ENCODE measurements around the gene PEX16. TPM values are rescaled to one million over a fixed set of nuclear protein-coding genes. Genes with fewer than 3 reads are reported as not detected.

PEX16 gene
- total and polyA plus RNA-seq, 9 of the 15 experiments (the other 6 are each of a cell fraction or from before 2014, with no cell fraction given), result 1.5 to 43.9 (median 14.6) TPM

DNA sequence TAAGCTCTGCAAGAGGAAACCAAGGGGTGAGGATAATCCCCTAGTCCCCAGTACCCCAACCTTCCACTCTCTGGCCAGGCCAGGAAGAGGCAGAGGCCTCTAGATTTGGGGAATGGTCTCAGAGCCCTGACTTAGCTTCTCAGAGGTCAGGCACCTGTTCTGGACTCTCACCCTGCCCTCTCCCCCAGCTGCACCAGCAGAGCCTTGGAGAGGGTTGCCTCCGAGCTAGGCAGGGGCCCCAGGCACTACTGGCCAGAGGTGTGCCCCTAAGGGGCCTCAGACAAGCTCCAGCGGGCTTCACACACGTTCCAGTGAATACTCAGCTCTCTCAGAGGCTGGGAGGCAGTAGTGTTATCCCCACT, 18.6 kb downstream of the PEX16 start:
- H3K9ac ChIP-seq (ENCODE audit: insufficient read depth in 1 of 2, low read depth in 2 of 2, low read length in 2 of 2), result peak overlapping the region in 1 of 2 experiments; percentile 56; a peak in 2 of 4 replicates
- intact Hi-C loops (cut with micrococcal nuclease), result no loop called here
- CTCF ChIA-PET (ENCODE audit: low intra/inter-chr PET ratio), result no interaction called here

DNA sequence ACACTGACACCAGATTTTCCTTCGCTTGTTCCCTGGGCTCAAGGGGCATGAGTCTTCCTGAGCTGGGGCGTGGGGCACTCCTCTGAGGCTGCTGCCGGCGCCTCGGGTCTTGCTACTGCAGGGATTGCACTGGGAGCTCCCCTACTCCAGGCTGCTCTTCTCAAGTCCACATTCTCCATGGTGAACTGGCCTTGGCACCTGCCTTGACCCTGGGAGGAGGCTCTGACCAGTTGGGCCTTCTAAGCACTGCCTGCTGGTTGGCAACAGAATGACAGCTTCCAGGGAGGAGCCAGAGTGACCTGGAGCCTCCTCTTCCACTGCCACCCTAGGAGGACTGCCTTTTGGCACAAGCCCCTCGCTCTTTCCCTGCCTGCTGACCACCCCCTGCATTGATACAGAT, 20.1 kb downstream of the PEX16 start:
- Histone ChIP-seq H3K27me3 (ENCODE audit: control insufficient read depth in 2 of 2, insufficient read depth in 2 of 2, low read length in 2 of 2) (no peaks in the 10 kb centered on the region; a peak in 1 of 5 replicates), H3K9me1 (ENCODE audit: control insufficient read depth, insufficient read depth, low read length) (no peaks in the 10 kb centered on the region), H3K4me2 (ENCODE audit: insufficient read depth, low read length) (no peak overlapping the region), H3K79me2 (ENCODE audit: control insufficient read depth, insufficient read depth, low read length) (no peaks in the 10 kb centered on the region), H3K4me3 (no peak overlapping the region), H3K9ac (ENCODE audit: insufficient read depth in 1 of 2, low read depth in 2 of 2, low read length in 2 of 2) (no peak overlapping the region), H2AFZ (ENCODE audit: low read depth, low read length) (no peak overlapping the region), H4K20me1 (replicated peaks; ENCODE audit: control insufficient read depth, insufficient read depth, low read length) (0 out of 2 replicates have a peak, but pooled peaks cover 6% of the 10 kb centered on the region), H3K27ac (ENCODE audit: extremely low read depth, low read depth, low read length) (no peak overlapping the region), H3K4me1 (replicated peaks in 1 of 2; ENCODE audit: control insufficient read depth in 2 of 2, insufficient read depth in 2 of 2, low read length in 2 of 2) (peaks cover 6 to 47% of the 10 kb centered on the region in 2 experiments; a peak in 4 of 5 replicates), H3K9me3 (replicated peaks; ENCODE audit: control insufficient read depth, insufficient read depth, low read depth, low read length) (no peaks in the 10 kb centered on the region), H3K36me3 (ENCODE audit: control insufficient read depth, insufficient read depth, low read length) (no peaks in the 10 kb centered on the region)
- in situ Hi-C loops (cut with MboI) (no loop called here), intact Hi-C loops (cut with micrococcal nuclease) (no loop called here)
- ChIA-PET POLR2A (interaction anchor here (0.5 to 2.1 kb wide), 5 partner anchors 8 to 98 kb away, joined by 3 to 5 read pairs (median 3); partner anchors contain the start of gene PEX16), CTCF (ENCODE audit: low intra/inter-chr PET ratio) (no interaction called here)
- BruUV-seq (replicated peaks), result no TSS peak
- 28% methylated on average over 6 of the region's 6 CpGs for WGBS (ENCODE audit: insufficient coverage, low coverage, missing lambda C conversion rate)
- no peak for DNase-seq (ENCODE audit: extremely low read depth in 1 of 4, low spot score in 3 of 4)
- no peak for FAIRE-seq
- TF ChIP-seq, protein P1, sequence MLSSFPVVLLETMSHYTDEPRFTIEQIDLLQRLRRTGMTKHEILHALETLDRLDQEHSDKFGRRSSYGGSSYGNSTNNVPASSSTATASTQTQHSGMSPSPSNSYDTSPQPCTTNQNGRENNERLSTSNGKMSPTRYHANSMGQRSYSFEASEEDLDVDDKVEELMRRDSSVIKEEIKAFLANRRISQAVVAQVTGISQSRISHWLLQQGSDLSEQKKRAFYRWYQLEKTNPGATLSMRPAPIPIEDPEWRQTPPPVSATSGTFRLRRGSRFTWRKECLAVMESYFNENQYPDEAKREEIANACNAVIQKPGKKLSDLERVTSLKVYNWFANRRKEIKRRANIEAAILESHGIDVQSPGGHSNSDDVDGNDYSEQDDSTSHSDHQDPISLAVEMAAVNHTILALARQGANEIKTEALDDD (IDR thresholded peaks at IDR 0.05), result no peak
- no peak for TF ChIP-seq RBM15 (IDR thresholded peaks at IDR 0.05; ENCODE audit: insufficient read depth, low read length)
- TF ChIP-seq MCM7 (IDR thresholded peaks at IDR 0.05), result no peak
- ATAC-seq, result no peak

More for the DNA sequence above, 18.6 kb downstream of the PEX16 start:
- DNase-seq (ENCODE audit: extremely low read depth in 1 of 4, low spot score in 3 of 4) (no peak), FAIRE-seq (no peak), ATAC-seq (no peak)
- no peaks in the 10 kb centered on the region; a peak in 1 of 5 replicates for H3K27me3 ChIP-seq (ENCODE audit: control insufficient read depth in 2 of 2, insufficient read depth in 2 of 2, low read length in 2 of 2)
- TF ChIP-seq MYBL2 (IDR thresholded peaks at IDR 0.05; ENCODE audit: low read depth), result no peak
- no peak for TF ChIP-seq MYBL2 (CRISPR knock-in tag; IDR thresholded peaks at IDR 0.05; ENCODE audit: borderline replicate concordance)
- no peak for TF ChIP-seq POLR2AphosphoS5 (IDR thresholded peaks at IDR 0.05; ENCODE audit: control insufficient read depth, insufficient read depth, low read depth, low read length)
- TF ChIP-seq MED1 (CRISPR knock-in tag; IDR thresholded peaks at IDR 0.05; ENCODE audit: borderline replicate concordance), result no peak
- no peak for TF ChIP-seq TAL1 (IDR thresholded peaks at IDR 0.05)
- TF ChIP-seq ATF1 (CRISPR knock-in tag; IDR thresholded peaks at IDR 0.05), result no peak
- no peak for TF ChIP-seq ATF1 (tag; IDR thresholded peaks at IDR 0.05)
- TF ChIP-seq CHD1 (IDR thresholded peaks at IDR 0.05; ENCODE audit: low read length), result no peak
- TF ChIP-seq YY1 (IDR thresholded peaks at IDR 0.05; ENCODE audit: borderline replicate concordance in 1 of 3, control insufficient read depth in 1 of 3, extremely low read depth in 1 of 3, insufficient read depth in 3 of 3, insufficient read length in 1 of 3, insufficient replicate concordance in 2 of 3, low read depth in 1 of 3, low read length in 2 of 3), result no peak
- no peak for TF ChIP-seq ARID1B (IDR thresholded peaks at IDR 0.05)
- POLR2A ChIA-PET, result interaction anchor here (1.4 kb wide), 1 partner anchor 19 kb away, joined by 8 read pairs; the partner anchor contains the start of gene PEX16
- peaks cover 6 to 62% of the 10 kb centered on the region in 2 experiments; a peak in 4 of 5 replicates for H3K4me1 ChIP-seq (replicated peaks in 1 of 2; ENCODE audit: control insufficient read depth in 2 of 2, insufficient read depth in 2 of 2, low read length in 2 of 2)
- BruUV-seq (replicated peaks), result no TSS peak
- peak overlapping the region; percentile 72; the same call in 1 of the 2 replicates for H3K4me2 ChIP-seq (ENCODE audit: insufficient read depth, low read length)
- H3K9me1 ChIP-seq (ENCODE audit: control insufficient read depth, insufficient read depth, low read length), result no peaks in the 10 kb centered on the region
- H4K20me1 ChIP-seq (replicated peaks; ENCODE audit: control insufficient read depth, insufficient read depth, low read length), result 0 out of 2 replicates have a peak, but pooled peaks cover 4% of the 10 kb centered on the region
- H3K9me3 ChIP-seq (replicated peaks; ENCODE audit: control insufficient read depth, insufficient read depth, low read depth, low read length), result no peaks in the 10 kb centered on the region
- no peaks in the 10 kb centered on the region for H3K79me2 ChIP-seq (ENCODE audit: control insufficient read depth, insufficient read depth, low read length)
- H3K36me3 ChIP-seq (ENCODE audit: control insufficient read depth, insufficient read depth, low read length), result no peaks in the 10 kb centered on the region
- in situ Hi-C loops (cut with MboI), result no loop called here
- no peak overlapping the region for H3K27ac ChIP-seq (ENCODE audit: extremely low read depth, low read depth, low read length)
- 7% methylated on average over 3 of the region's 3 CpGs for WGBS (ENCODE audit: insufficient coverage, low coverage, missing lambda C conversion rate)
- H2AFZ ChIP-seq (ENCODE audit: low read depth, low read length), result no peak overlapping the region; the same call in 1 of the 2 replicates
- H3K4me3 ChIP-seq, result no peak overlapping the region

All from K562 (cell line).